Measurements from ENCODE around the gene CETN1.
A peak's percentile ranks its signal among the peaks of the same experiment; 100 is the strongest.

Gene CETN1

GRCh38 chr18:595068-595467 is 14.9 kb downstream of the CETN1 start:
- H4K20me1 ChIP-seq (ENCODE audit: insufficient read depth), result no peaks in the 10 kb centered on the region
- no peaks in the 10 kb centered on the region for H3K27me3 ChIP-seq (ENCODE audit: insufficient read depth, low read depth)
- TF ChIP-seq CTCF (conservative IDR thresholded peaks at IDR 0.05; ENCODE audit: low read depth, low read length), result no peak
- no peak overlapping the region for H3K9ac ChIP-seq
- H3K36me3 ChIP-seq (ENCODE audit: insufficient read depth), result no peaks in the 10 kb centered on the region
- no peak overlapping the region for H3K27ac ChIP-seq
- H3K4me3 ChIP-seq (IDR thresholded peaks at IDR 0.05; ENCODE audit: insufficient read depth, low read depth, low read length), result no peak overlapping the region
- H3K4me1 ChIP-seq (ENCODE audit: low read depth, poor library complexity, severe bottlenecking), result no peaks in the 10 kb centered on the region
- H3K79me2 ChIP-seq (ENCODE audit: insufficient read depth, low read depth), result no peaks in the 10 kb centered on the region
- no peak overlapping the region for H2AFZ ChIP-seq (ENCODE audit: low read depth)
- no peak overlapping the region for H3K4me2 ChIP-seq

- Histone ChIP-seq H3K4me3 (IDR thresholded peaks at IDR 0.05; ENCODE audit: insufficient read depth, low read depth, low read length) (no peak overlapping the region), H3K4me1 (ENCODE audit: low read depth, poor library complexity, severe bottlenecking) (no peaks in the 10 kb centered on the region), H2AFZ (ENCODE audit: low read depth) (peak overlapping the region; percentile 43; the same call in 1 of the 2 replicates), H4K20me1 (ENCODE audit: insufficient read depth) (no peaks in the 10 kb centered on the region), H3K79me2 (ENCODE audit: insufficient read depth, low read depth) (no peaks in the 10 kb centered on the region), H3K36me3 (ENCODE audit: insufficient read depth) (no peaks in the 10 kb centered on the region), H3K27me3 (ENCODE audit: insufficient read depth, low read depth) (no peaks in the 10 kb centered on the region), H3K4me2 (no peak overlapping the region), H3K9ac (no peak overlapping the region), H3K27ac (no peak overlapping the region)
- no peak for TF ChIP-seq CTCF (conservative IDR thresholded peaks at IDR 0.05; ENCODE audit: low read depth, low read length)
Observed at GRCh38 chr18:595571-595970, 15.4 kb downstream of the CETN1 start.

- H4K20me1 ChIP-seq (ENCODE audit: insufficient read depth), result no peaks in the 10 kb centered on the region
- no peak overlapping the region for H3K9ac ChIP-seq
- no peaks in the 10 kb centered on the region for H3K79me2 ChIP-seq (ENCODE audit: insufficient read depth, low read depth)
- peak overlapping the region; percentile 43; the same call in 1 of the 2 replicates for H2AFZ ChIP-seq (ENCODE audit: low read depth)
- no peak for TF ChIP-seq CTCF (conservative IDR thresholded peaks at IDR 0.05; ENCODE audit: low read depth, low read length)
- H3K27ac ChIP-seq, result no peak overlapping the region
- no peak overlapping the region for H3K4me2 ChIP-seq
- H3K4me3 ChIP-seq (IDR thresholded peaks at IDR 0.05; ENCODE audit: insufficient read depth, low read depth, low read length), result no peak overlapping the region
- no peaks in the 10 kb centered on the region for H3K36me3 ChIP-seq (ENCODE audit: insufficient read depth)
- no peaks in the 10 kb centered on the region for H3K27me3 ChIP-seq (ENCODE audit: insufficient read depth, low read depth)
- H3K4me1 ChIP-seq (ENCODE audit: low read depth, poor library complexity, severe bottlenecking), result no peaks in the 10 kb centered on the region
Observed at GRCh38 chr18:596288-596881, 16.2 kb downstream of the CETN1 start.

- Histone ChIP-seq H2AFZ (ENCODE audit: low read depth) (no peak overlapping the region; the same call in 1 of the 2 replicates), H3K27me3 (ENCODE audit: insufficient read depth, low read depth) (no peaks in the 10 kb centered on the region), H3K4me3 (IDR thresholded peaks at IDR 0.05; ENCODE audit: insufficient read depth, low read depth, low read length) (no peak overlapping the region), H3K4me1 (ENCODE audit: low read depth, poor library complexity, severe bottlenecking) (no peaks in the 10 kb centered on the region), H4K20me1 (ENCODE audit: insufficient read depth) (no peaks in the 10 kb centered on the region), H3K9ac (no peak overlapping the region), H3K27ac (no peak overlapping the region), H3K4me2 (peak overlapping the region; percentile 78; the same call in 1 of the 2 replicates), H3K36me3 (ENCODE audit: insufficient read depth) (no peaks in the 10 kb centered on the region), H3K79me2 (ENCODE audit: insufficient read depth, low read depth) (no peaks in the 10 kb centered on the region)
- TF ChIP-seq CTCF (conservative IDR thresholded peaks at IDR 0.05; ENCODE audit: low read depth, low read length), result no peak
Observed at GRCh38 chr18:598124-598589, 18.0 kb downstream of the CETN1 start.

Measured in KMS-11 (cell line).